HG03575 (cell line): Measurements from ENCODE around the gene NDRG4.

ENCODE experiments used
- ATAC-seq: cut with Tn5 transposase; IDR thresholded peaks from one replicate; pipeline ENCODE4 v1.9.1; 2021; ENCODE audit not compliant: unreplicated experiment, insufficient number of reproducible peaks, low FRiP score; ENCODE audit errors: extremely low read depth

The NDRG4 gene, protein sequence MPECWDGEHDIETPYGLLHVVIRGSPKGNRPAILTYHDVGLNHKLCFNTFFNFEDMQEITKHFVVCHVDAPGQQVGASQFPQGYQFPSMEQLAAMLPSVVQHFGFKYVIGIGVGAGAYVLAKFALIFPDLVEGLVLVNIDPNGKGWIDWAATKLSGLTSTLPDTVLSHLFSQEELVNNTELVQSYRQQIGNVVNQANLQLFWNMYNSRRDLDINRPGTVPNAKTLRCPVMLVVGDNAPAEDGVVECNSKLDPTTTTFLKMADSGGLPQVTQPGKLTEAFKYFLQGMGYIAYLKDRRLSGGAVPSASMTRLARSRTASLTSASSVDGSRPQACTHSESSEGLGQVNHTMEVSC

GRCh38 chr16:58499615-58500351 lies at the start of gene NDRG4:
NDRG4 (plus strand) TSS chr16:58500143; CDS start chr16:58500249, 106 bp downstream.
- no peak for ATAC-seq

GRCh38 chr16:58450590-58450989 lies 49.4 kb upstream of the NDRG4 start:
- no peak for ATAC-seq

- no peak for ATAC-seq
These were observed 48.7 kb upstream of the NDRG4 start for GRCh38 chr16:58451265-58451689.

- no peak for ATAC-seq
These were observed 48.0 kb upstream of the NDRG4 start for GRCh38 chr16:58451945-58452401.

DNA sequence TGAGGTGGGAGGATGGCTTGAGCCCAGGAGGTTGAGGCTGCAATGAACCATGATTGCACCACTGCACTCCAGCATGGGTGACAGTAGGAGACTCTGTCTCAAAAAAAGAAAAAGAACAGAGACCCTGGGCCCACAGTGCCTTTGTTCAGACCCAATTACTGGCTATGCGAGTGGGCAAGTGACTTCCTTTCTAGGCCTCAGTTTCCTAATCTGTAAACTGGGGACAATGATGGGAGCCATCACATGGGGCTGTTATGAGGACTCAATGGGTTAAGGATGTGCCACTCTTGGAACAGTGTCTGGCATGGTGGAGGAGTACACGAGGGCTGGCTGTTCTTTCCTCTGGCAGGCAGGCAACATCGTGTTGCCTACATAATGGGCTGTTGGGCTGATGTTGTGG lies 47.3 kb upstream of the NDRG4 start:
- ATAC-seq = no peak

DNA sequence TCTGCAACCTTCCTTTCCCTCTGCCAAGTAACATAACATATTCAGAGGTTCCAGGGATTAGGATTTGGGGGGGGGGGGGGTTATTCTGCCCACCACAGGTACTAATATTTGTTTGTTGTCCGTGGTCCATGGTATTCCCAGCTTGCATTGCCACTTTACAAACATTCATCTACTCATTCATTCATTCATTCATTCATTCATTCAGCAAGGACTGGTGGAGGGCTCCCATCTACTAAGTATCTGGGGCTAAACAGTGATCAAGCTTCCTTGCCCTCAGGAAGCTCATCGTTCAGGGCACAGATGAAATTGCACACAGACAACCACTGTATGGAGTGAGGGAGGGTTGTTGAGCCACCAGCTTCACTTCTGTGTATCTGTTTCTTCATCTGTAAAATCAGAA lies 45.8 kb upstream of the NDRG4 start:
- ATAC-seq = no peak

DNA sequence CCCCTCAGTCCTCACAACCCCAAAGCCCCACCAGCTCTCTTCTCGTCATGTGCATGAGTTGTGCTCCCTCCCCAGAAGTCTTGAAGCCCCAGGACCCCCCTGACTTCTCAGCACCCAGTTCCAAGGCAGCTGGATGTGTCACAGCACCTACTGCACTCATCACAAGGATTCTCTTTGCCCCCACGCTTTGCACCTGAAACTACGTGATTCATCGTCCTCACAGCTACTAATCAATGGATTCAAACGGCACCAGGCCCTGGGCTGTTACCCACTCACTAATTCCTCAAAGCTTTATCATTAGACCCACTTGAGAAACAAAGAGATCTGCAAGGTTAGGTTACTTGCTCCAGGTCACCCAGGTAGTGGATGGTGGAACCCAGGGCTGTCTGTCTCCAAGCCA lies 45.1 kb upstream of the NDRG4 start:
- no peak for ATAC-seq

- ATAC-seq = no peak
These were observed 44.2 kb upstream of the NDRG4 start for GRCh38 chr16:58455750-58456149.

DNA sequence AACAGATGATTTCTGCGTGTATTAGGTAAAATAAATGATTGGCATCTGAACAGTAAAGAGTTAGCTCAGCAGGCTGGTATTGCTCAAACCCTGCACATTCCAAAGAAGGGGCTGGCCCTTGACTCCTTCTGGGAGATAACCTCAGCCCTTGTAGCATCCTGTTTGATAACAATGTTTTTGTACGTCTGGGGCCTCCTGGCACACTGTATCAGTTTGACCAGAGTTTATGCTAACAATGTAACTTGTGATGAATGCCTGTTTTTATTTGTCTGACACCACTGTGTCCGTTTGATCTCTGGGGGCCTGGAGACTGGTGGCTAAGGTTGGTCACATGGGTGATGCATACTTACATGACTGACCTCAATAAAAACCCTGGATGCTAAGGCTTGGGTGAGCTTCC lies 43.8 kb upstream of the NDRG4 start:
- ATAC-seq = no peak

GRCh38 chr16:58458606-58459343 lies 41.2 kb upstream of the NDRG4 start:
- no peak for ATAC-seq

DNA sequence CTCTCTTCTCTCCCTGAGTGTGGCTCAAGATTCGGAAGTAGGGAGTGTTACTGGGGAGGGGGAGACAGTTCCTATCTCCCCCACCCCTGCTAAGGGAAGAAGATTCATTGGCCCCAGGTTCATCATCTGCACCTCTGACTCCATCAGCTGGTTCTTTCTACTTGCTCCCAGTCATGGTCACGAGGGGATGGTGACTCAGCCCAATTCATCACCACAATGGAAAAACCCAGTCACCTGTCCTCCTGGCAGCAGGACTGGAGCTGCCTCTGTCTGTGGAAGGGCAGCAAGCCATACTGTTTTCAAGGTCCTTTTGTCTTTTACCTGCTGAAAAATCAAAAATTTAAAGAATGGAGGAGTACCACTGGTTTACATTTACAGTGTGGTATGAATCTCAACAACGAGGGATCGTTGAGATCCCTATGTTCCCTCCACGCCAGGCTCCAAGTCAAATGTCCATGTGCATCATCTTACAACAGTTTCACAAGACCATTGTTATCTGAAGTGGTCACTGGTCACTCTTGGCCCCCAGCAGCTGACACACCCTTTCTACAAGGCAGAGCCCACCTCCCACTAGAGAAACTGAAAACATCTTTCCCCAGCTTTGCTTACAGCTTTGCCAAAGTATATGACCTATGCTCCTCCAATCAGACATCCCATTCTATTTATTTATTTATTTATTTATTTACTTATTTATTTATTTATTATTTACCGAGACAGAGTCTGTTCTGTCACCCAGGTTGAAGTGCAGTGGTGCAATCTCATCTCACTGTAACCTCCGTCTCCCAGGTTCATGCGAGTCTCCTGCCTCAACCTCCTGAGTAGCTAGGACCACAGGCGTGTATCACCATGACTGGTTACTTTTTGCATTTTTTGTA lies 40.4 kb upstream of the NDRG4 start:
- no peak for ATAC-seq

DNA sequence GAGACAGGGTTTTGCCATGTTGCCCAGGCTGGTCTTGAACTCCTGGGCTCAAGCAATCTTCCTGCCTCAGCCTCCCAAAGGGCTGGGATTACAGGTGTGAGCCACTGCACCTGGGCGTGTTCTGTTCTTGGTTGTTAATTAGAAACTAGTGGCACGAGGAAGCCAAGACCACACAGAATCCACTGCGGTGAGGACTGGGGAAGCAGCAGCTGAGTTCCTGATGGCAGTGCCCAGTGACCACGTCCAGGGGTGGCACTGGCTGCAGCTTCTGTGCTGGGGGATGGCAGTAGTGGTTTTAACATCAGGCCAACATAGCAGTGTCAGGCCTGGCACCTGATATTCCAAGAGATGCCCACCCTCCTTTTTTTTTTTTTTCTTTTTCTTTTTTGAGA lies 39.7 kb upstream of the NDRG4 start:
- ATAC-seq = no peak

DNA sequence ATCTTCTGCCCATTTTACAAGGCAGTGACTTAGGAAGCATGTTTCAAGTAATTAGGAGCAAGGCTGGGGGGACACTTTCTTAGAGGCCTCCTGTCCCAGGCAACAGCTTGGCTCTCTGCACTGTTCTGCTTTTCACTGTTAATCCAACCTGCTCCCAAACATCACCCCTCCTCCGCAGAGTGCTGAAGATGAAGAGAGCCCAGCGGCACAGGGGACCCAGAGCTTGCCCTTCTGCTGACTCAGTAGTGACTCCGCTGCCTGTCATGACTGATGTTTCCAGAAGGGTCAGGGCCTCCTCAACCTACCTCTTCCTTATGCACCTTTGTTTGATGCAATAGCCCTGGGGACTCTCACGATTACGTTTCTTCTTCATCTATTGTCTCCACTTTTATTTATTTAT lies 38.9 kb upstream of the NDRG4 start:
- no peak for ATAC-seq

DNA sequence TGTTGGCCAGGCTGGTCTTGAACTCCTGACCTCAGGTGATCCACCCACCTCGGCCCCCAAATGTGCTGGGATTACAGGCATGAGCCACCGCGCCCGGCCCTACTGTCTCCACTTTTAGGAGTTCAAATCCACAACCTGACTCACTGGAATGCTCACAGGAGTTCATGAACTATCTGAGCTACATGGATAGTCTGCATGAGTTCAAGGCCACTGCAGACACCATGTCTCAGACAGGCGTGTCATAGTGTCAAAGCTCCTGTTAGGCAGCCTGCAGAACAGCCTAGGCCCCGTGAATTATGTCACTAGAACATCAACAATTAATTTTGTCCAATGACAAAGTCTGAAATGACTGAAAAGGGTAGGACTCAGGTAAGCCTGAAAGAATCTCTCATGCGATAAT lies 38.3 kb upstream of the NDRG4 start:
- no peak for ATAC-seq

DNA sequence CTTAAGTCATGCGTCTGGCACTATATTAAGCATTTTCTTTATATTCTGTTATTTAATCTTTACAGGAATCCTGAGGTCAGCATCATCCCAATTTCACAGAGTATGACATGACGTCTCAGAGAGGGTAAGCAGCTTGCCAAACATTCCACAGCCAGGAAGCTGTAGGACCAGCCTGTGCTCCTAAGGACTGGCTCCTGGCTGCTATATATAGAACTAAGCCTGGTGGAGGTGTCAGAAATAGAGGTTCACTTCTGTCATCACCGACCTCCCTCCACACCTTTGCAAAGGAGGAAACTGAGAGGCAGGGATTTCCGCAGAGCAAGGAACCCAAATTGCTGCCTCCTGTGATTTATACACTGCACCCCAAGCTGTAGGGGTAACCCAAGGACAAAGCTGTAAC lies 37.9 kb upstream of the NDRG4 start:
- ATAC-seq = no peak

GRCh38 chr16:58462499-58462996 lies 37.4 kb upstream of the NDRG4 start:
- ATAC-seq = no peak

DNA sequence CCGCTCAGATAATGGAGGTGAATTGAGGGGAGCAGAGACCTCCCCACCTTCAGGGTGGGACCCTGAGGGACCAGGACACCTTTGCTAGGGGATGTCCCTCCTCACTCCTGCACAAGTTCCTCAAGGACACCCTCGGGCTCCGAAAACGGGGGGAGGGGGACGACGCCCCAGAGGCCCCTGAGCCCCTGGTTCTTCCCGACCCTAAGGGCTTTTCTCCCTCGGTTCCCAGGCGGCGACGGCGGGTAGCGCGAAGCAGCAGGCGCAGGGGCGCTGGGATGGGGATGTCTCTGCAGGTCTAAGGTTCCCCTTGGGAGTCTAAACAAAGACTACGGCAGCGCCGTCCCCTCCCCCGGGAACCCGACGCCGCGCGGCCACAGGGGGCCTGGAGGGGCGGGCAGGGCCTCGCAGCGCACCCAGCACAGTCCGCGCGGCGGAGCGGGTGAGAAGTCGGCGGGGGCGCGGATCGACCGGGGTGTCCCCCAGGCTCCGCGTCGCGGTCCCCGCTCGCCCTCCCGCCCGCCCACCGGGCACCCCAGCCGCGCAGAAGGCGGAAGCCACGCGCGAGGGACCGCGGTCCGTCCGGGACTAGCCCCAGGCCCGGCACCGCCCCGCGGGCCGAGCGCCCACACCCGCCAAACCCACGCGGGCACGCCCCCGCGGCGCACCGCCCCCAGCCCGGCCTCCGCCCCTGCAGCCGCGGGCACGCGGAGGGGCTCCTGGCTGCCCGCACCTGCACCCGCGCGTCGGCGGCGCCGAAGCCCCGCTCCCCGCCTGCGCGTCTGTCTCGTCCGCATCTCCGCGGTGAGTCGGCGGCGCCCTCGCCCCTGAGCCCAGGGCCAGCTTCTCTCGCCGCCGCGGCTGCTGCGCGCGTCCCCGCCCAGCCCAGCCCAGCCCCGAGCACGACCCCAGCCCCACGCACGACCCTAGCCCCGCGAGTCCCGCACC lies 36.7 kb upstream of the NDRG4 start:
- ATAC-seq = no peak
